CD4-positive, alpha-beta T cell treated with Interleukin-12 subunit alpha and Interleukin-12 subunit beta, for 1 hour (primary cell): ENCODE data around the gene UBAC1.
"Not testable (repeated sequence)": the region's sequence is repeated elsewhere in the genome, so short reads cannot be mapped to it uniquely, and the experiment has no call there.

ENCODE experiments used
- DNase-seq: peaks from one replicate; pipeline ENCODE4 v3.0.0-alpha.2; 2020

Gene UBAC1

GRCh38 chr9:135956802-135957174 lies 4.4 kb downstream of the UBAC1 start:
- DNase-seq, result no peak

GRCh38 chr9:135955934-135956801 lies 5.0 kb downstream of the UBAC1 start:
- DNase-seq, result no peak

GRCh38 chr9:135952664-135953206 lies 8.4 kb downstream of the UBAC1 start:
- DNase-seq, result no peak

GRCh38 chr9:135951889-135952663 lies 9.1 kb downstream of the UBAC1 start:
- DNase-seq, result no peak

GRCh38 chr9:135951310-135951709 lies 9.9 kb downstream of the UBAC1 start:
- not testable (repeated sequence) for DNase-seq

GRCh38 chr9:135950841-135951240 lies 10.3 kb downstream of the UBAC1 start:
- DNase-seq, result not testable (repeated sequence)

GRCh38 chr9:135950135-135950682 lies 11.0 kb downstream of the UBAC1 start:
- DNase-seq, result no peak

- no peak for DNase-seq
Measured at GRCh38 chr9:135949501-135950134, 11.6 kb downstream of the UBAC1 start.

GRCh38 chr9:135948968-135949367 lies 12.2 kb downstream of the UBAC1 start:
- DNase-seq, result no peak

- no peak for DNase-seq
Measured at GRCh38 chr9:135948446-135948845, 12.7 kb downstream of the UBAC1 start.

GRCh38 chr9:135947582-135947981 lies 13.6 kb downstream of the UBAC1 start:
- DNase-seq, result no peak

- DNase-seq, result not testable (repeated sequence)
Measured at GRCh38 chr9:135947105-135947504, 14.1 kb downstream of the UBAC1 start.

GRCh38 chr9:135946392-135946994 lies 14.7 kb downstream of the UBAC1 start:
- no peak for DNase-seq

- DNase-seq, result no peak
Measured at GRCh38 chr9:135945969-135946368, 15.2 kb downstream of the UBAC1 start.

GRCh38 chr9:135944444-135945252 lies 16.5 kb downstream of the UBAC1 start:
- no peak for DNase-seq

GRCh38 chr9:135943604-135944003 lies 17.6 kb downstream of the UBAC1 start:
- DNase-seq, result not testable (repeated sequence)

- DNase-seq, result no peak
Measured at GRCh38 chr9:135941288-135941995, 19.7 kb downstream of the UBAC1 start.

GRCh38 chr9:135939351-135940265 lies 21.6 kb downstream of the UBAC1 start:
- DNase-seq, result peak; percentile 64
